Measurements from ENCODE around the gene DMXL2.

Gene DMXL2

DNA sequence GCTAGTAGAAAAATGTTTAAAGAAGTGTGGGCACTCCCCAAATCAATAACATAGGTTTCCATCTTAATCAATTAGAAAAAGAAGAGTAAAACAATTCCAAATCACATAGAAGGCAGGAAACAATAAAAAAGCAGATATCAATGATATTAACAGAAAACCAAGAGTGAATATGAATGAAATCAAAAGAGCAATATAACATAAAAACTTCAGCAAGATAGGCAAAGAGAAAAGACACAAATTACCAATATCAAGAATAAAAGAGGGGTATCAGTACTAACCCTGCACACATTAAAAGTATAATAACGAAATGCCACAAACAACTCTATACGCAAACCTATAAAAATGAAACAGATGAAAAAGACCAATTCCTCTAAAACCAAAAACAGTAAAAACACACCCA lies 19.6 kb downstream of the DMXL2 start:
- no peak for DNase-seq (ENCODE audit: extremely low read depth, low read depth)
- TF ChIP-seq, protein P1, sequence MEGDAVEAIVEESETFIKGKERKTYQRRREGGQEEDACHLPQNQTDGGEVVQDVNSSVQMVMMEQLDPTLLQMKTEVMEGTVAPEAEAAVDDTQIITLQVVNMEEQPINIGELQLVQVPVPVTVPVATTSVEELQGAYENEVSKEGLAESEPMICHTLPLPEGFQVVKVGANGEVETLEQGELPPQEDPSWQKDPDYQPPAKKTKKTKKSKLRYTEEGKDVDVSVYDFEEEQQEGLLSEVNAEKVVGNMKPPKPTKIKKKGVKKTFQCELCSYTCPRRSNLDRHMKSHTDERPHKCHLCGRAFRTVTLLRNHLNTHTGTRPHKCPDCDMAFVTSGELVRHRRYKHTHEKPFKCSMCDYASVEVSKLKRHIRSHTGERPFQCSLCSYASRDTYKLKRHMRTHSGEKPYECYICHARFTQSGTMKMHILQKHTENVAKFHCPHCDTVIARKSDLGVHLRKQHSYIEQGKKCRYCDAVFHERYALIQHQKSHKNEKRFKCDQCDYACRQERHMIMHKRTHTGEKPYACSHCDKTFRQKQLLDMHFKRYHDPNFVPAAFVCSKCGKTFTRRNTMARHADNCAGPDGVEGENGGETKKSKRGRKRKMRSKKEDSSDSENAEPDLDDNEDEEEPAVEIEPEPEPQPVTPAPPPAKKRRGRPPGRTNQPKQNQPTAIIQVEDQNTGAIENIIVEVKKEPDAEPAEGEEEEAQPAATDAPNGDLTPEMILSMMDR (IDR thresholded peaks at IDR 0.05; ENCODE audit: low read depth, low read length): no peak

DNA sequence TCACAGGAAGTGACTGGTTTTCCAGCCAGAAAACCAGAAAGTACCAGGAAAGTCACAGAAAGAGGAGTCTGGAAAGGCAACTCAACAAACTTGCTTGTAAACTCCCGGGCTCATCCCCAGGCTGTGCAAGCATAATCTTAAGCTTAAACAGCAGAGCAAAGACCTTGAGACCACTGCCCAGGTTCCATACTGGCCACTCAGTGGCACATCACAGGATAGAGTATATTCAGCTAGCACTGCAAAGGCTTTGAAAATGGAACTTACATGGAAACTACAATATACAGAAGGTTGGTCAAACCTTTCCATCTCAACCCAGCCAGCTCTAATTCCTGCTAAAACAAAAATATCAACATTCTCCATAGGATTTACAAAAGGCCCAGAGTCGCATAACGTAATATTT lies 20.1 kb downstream of the DMXL2 start:
- TF ChIP-seq, protein P1 (IDR thresholded peaks at IDR 0.05; ENCODE audit: low read depth, low read length): no peak
- no peak for DNase-seq (ENCODE audit: extremely low read depth, low read depth)

DNA sequence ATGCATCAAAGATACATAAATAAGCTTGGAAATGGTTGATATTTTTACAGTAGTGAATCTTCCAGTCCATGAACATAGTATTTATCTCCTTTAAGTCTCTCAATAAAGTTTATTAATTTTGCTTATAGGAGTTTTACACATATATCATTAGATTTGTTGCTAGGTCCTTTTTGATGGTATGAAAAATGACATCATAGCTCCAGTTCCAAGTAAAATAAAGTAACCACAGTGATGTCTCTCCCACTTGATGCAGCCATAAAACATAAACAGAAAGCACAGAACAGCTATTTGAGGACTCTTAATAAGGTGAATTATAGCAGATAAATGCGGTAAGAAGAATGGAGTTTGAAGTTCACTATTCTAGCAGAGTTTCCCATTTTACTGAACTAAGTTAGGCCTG lies 20.8 kb downstream of the DMXL2 start:
- no peak for DNase-seq (ENCODE audit: extremely low read depth, low read depth)
- TF ChIP-seq, protein P1 (IDR thresholded peaks at IDR 0.05; ENCODE audit: low read depth, low read length): no peak

DNA sequence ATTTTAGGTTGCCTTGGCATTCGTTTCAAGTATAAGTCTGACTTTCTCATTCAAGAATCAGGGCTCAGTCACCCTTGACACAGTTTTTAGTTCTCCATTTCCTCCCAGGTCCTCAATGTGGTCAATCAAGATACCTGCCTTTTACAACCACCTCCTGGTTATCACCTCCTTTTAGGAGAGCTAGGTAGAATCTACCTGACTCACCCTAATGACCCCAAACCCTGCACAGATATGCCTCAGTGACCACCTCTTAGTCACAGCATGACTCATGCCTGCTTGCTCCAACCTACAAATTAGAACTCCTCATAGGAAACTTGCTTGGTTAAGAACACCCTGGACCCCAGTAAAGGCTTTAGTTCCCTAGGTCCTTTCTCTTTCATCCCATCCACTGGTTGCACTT lies 22.5 kb downstream of the DMXL2 start:
- TF ChIP-seq, protein P1 (IDR thresholded peaks at IDR 0.05; ENCODE audit: low read depth, low read length): no peak
- DNase-seq (ENCODE audit: extremely low read depth, low read depth): no peak

DNA sequence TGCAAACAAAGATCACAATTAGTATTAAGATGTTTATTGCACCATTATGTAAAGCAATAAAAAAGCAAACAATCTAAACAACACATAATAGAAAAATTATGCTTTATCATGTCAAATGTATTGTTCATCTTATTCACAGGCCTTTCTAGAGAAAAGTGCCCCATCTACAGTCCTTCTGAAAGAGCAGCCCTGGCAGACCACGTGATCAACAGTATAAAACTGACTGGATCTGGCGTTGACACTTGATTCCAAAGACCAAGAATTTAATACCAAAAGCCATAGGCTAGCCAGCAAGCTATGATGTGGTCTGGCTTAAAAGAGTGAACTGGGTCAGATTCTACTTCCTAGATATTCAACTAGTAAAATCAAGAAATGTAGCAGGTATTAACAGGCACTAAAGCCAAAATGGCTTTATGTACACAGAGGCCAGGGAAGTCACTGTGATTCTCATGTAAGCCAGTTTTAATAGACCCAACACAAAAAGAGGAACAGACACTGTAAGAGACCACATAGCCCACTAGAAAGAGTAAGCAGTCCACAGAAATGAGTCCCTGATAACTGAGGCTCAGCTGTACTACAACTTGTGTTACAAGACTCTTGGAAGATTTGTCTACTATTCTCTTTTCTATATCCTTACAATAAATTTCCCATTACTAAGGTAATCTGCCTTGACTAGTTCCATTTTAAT lies 32.5 kb downstream of the DMXL2 start:
- TF ChIP-seq, protein P1 (IDR thresholded peaks at IDR 0.05; ENCODE audit: low read depth, low read length): no peak
- DNase-seq (ENCODE audit: extremely low read depth, low read depth): no peak

DNA sequence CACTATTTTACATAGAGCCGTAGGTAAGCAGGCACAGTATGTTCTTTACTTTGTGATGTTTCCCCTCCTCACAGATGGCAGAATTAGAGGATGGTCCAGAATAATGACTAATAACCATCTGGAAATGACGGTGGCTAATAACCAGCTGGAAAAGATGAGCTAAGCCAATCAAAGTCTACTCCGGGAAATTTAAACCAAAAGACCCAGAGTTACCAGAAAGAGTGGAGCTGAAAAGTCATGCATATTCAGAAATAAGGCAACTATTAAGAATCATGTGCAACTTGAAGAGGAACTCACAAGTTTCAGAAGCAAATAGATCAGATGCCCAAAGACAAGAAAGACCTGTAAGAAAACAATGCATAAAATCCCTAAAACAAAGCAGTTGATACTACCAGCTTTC lies 33.6 kb downstream of the DMXL2 start:
- no peak for DNase-seq (ENCODE audit: extremely low read depth, low read depth)
- TF ChIP-seq, protein P1 (IDR thresholded peaks at IDR 0.05; ENCODE audit: low read depth, low read length): no peak

DNA sequence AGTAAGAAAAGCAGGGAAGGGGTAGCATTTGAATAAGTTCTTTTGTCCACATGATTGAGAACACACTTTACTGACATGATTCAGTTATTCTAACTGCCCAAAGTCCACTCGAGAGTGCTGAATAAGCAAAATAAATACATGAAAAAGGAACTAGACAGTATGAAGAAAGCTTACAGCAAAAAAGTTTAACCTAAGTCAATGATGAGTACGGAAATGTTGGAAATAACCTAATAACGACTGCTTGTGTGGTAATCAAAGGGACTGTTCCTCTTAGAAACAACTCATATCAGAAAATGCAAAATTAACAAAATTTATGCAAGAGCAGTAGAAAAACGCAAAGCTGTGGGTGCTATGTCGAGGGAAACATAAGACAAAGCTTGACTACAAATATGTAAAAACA lies 36.6 kb downstream of the DMXL2 start:
- no peak for DNase-seq (ENCODE audit: extremely low read depth, low read depth)
- TF ChIP-seq, protein P1 (IDR thresholded peaks at IDR 0.05; ENCODE audit: low read depth, low read length): no peak
